Measurements from ENCODE around the gene MRPS5.

MRPS5 gene

DNA sequence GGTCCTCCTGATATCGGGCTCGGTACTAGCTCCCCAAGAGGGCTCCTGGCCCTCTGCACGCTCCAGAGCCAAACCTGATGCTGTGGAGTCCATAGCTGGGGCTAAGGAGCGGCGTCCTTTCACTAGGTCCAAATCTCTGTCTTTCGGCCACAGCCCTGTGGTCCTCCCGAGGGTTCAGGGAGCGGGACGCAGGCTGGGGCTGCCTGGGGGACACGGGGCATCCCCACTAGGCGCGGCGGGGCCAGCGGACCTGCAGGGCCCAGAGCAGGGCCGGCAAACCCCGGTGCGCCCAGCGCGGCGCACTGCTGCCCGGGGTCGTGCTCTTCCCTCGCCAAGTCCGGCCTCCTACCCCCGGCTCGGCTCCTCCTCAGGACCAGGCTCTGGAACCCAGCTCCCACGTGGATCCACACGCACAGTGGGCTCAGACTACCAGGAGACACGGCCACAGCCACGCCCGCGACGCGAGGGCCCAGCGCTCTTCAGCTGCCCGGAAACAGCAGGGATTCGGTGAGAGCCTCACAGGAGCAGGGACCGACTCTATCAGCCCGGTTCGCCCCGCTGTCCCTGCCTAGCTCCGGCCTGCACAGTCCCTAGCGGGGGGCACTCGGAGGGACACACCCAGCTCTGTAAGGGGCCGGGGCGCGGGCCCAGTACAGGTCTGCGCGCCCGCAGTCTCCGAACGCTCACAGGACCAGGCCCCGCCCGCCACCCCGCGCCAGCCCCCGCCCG, 37.4 kb upstream of the MRPS5 start:
- H3K4me3 ChIP-seq (ENCODE audit: control insufficient read depth, low read depth, low read length) = peak overlapping the region; percentile 70
- DNase-seq (ENCODE audit: low read depth) = peak; percentile 29
- TF ChIP-seq, protein P1, sequence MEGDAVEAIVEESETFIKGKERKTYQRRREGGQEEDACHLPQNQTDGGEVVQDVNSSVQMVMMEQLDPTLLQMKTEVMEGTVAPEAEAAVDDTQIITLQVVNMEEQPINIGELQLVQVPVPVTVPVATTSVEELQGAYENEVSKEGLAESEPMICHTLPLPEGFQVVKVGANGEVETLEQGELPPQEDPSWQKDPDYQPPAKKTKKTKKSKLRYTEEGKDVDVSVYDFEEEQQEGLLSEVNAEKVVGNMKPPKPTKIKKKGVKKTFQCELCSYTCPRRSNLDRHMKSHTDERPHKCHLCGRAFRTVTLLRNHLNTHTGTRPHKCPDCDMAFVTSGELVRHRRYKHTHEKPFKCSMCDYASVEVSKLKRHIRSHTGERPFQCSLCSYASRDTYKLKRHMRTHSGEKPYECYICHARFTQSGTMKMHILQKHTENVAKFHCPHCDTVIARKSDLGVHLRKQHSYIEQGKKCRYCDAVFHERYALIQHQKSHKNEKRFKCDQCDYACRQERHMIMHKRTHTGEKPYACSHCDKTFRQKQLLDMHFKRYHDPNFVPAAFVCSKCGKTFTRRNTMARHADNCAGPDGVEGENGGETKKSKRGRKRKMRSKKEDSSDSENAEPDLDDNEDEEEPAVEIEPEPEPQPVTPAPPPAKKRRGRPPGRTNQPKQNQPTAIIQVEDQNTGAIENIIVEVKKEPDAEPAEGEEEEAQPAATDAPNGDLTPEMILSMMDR (conservative IDR thresholded peaks at IDR 0.05; ENCODE audit: control insufficient read depth, insufficient read depth, low read depth, low read length) = no peak

DNA sequence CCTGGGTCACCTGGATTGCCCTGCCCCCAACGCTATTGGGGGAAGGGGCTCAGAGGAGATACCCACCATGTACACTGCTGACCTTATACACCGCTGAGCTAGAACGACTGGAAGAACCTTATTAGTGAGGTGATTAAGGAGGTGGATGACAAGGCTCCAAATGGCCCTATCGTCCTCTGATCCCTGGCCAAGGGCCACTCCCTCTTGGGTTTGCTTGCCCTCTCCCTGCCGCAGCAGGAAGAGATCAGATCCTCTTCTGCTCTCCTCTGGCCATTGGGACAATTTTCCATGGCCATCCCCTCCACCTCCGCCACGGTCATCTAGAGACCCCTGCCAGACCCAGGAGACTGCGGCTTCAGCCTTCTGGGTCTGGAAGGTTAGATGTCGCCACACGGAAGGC, 36.8 kb upstream of the MRPS5 start:
- peak overlapping the region; percentile 70 for H3K4me3 ChIP-seq (ENCODE audit: control insufficient read depth, low read depth, low read length)
- DNase-seq (ENCODE audit: low read depth) = peak; percentile 11
- TF ChIP-seq, protein P1 (conservative IDR thresholded peaks at IDR 0.05; ENCODE audit: control insufficient read depth, insufficient read depth, low read depth, low read length) = no peak

DNA sequence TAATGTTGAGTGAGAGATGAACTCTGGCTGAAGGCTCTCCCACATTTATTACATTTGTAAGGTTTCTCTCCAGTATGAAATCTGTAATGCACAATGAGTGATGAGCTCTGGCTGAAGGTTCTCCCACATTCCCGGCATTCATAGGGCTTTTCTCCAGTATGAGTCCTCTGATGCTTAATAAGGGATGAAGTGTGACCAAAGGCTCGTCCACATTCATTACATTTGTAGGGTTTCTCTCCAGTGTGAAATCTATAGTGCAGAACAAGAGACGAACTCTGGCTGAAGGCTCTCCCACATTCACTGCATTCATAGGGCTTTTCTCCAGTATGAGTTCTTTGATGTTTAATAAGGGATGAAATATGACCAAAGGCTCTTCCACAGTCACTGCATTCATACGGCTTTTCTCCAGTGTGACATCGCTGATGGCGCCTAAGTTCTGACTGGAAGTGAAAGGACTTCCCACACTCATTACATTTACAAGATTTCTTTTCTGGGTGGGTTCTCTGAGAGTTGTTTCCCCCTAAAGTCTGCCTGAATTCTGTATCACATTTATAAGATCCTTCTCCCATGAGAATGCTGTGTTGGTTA, 27.9 kb upstream of the MRPS5 start:
- TF ChIP-seq, protein P1 (conservative IDR thresholded peaks at IDR 0.05; ENCODE audit: control insufficient read depth, insufficient read depth, low read depth, low read length) = no peak
- H3K4me3 ChIP-seq (ENCODE audit: control insufficient read depth, low read depth, low read length) = no peak overlapping the region
- DNase-seq (ENCODE audit: low read depth) = peak; percentile 11

DNA sequence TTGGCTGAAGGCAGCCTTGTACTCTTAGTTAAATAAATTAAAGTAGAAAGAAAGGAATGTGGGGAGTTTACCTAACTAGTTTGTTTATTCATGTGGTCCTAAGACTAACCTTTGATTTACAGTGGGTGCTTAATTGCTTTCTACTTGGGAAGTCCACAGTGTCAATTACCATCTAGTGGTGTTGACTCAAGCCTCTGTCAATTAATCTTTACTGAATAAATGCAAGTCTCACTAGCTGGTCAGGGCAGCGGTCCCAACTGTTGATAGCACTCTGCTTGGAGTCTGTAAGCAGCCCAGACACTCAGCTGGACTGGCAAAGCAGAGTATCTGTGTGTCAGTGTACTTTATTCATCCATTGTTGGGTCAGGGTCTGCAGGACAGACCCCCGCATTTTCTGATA, 22.2 kb upstream of the MRPS5 start:
- TF ChIP-seq, protein P1 (conservative IDR thresholded peaks at IDR 0.05; ENCODE audit: control insufficient read depth, insufficient read depth, low read depth, low read length) = no peak
- DNase-seq (ENCODE audit: low read depth) = no peak
- no peak overlapping the region for H3K4me3 ChIP-seq (ENCODE audit: control insufficient read depth, low read depth, low read length)

DNA sequence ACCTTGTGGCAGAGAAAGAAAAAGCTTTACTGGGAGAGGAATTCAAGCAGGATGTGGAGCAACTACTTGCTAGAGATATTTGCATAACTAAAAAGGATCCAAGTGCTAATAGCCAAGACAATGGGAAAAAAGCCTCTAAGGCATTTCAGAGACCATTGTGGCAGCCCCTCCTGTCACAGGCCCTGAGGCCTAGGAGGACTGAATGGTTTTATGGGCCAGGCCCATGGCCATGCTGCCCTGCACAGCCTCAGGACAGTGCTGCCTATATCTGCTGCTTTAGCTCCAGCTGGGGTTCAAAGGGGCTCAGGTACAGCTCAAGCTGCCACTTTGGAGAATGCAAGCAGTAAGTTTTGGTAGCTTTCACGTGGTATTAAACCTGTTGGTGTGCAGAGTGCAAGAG, 17.1 kb upstream of the MRPS5 start:
- DNase-seq (ENCODE audit: low read depth) = no peak
- TF ChIP-seq, protein P1 (conservative IDR thresholded peaks at IDR 0.05; ENCODE audit: control insufficient read depth, insufficient read depth, low read depth, low read length) = no peak
- no peak overlapping the region for H3K4me3 ChIP-seq (ENCODE audit: control insufficient read depth, low read depth, low read length)

DNA sequence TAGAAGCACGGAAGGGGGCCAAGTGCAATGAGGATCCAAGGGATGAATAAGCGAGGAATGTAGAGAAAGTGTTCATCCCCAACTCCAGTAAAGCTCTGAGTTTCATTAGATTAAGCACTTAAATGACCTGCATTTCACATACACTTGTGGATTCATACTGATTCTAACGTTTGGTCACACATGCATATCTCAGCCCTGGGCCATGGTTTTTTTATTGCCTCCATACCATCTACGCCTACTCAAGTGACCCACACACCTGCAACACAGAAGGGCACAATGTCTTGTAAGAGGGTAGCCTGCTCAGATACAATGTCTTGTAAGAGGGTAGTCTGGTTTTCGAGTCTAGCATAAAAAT, 566 bp upstream of the MRPS5 start:
- peak overlapping the region; percentile 98 for H3K4me3 ChIP-seq (ENCODE audit: control insufficient read depth, low read depth, low read length)
- TF ChIP-seq, protein P1 (conservative IDR thresholded peaks at IDR 0.05; ENCODE audit: control insufficient read depth, insufficient read depth, low read depth, low read length) = no peak
- DNase-seq (ENCODE audit: low read depth) = no peak

All from fibroblast of mammary gland (primary cell).